CD14-positive monocyte (primary cell): ENCODE data around the gene CD63. TPM values are rescaled to one million over a fixed set of nuclear protein-coding genes. Genes with fewer than 3 reads are reported as not detected.

ENCODE experiments used
- DNase-seq, 3 donors: peaks; one replicate each; pipeline ENCODE4 v3.0.0-alpha.2; 2011 to 2022
- H2AFZ ChIP-seq: 2 replicates; pipeline ENCODE4 v1.6.0; 2012; ENCODE audit warnings: mild to moderate bottlenecking, low read depth, low read length, inconsistent platforms; ENCODE audit not compliant: insufficient read depth, poor library complexity, severe bottlenecking
- H3K27ac ChIP-seq, 2 donors: 1 replicate in 1 of 2; 2 replicates in 1 of 2; pipeline ENCODE4 v1.5.1; 2012 to 2013; ENCODE audit warnings: low read length in 2 of 2, control low read depth in 1 of 2, inconsistent platforms in 1 of 2, low read depth in 1 of 2, mild to moderate bottlenecking in 1 of 2
- H3K27me3 ChIP-seq, 2 donors: one replicate each; pipeline versions ENCODE4 v1.6.0 to v1.6.1; 2011 to 2013; ENCODE audit warnings: low read length in 2 of 2; ENCODE audit not compliant: control insufficient read depth in 2 of 2, insufficient read depth in 2 of 2
- H3K36me3 ChIP-seq, 2 donors: replicated peaks in 1 of 2; 1 replicate in 1 of 2; 2 replicates in 1 of 2; pipeline versions ENCODE4 v1.5.1 to v1.6.1; 2012 to 2013; ENCODE audit warnings: low read length in 2 of 2, control low read depth in 1 of 2, inconsistent platforms in 1 of 2, mild to moderate bottlenecking in 1 of 2; ENCODE audit not compliant: insufficient read depth in 2 of 2, control insufficient read depth in 1 of 2
- H3K4me1 ChIP-seq, 2 donors: 1 replicate in 1 of 2; 2 replicates in 1 of 2; pipeline versions ENCODE4 v1.5.1 to v1.6.1; 2012 to 2013; ENCODE audit warnings: low read length in 2 of 2, control low read depth in 1 of 2, inconsistent platforms in 1 of 2, mild to moderate bottlenecking in 1 of 2, moderate library complexity in 1 of 2; ENCODE audit not compliant: insufficient read depth in 2 of 2, control insufficient read depth in 1 of 2
- H3K4me2 ChIP-seq: replicated peaks from 2 replicates; pipeline ENCODE3; 2012; ENCODE audit warnings: low read length, moderate library complexity, mild to moderate bottlenecking; ENCODE audit not compliant: poor library complexity, severe bottlenecking; ENCODE audit errors: extremely low read depth
- H3K4me3 ChIP-seq, 3 experiments: fragments of 200-600 bp in 1 of 3; sonication (generic) in 1 of 3; replicated peaks in 1 of 3; 1 replicate in 2 of 3; 2 replicates in 1 of 3; pipeline ENCODE4 v1.5.1; 2011 to 2013; ENCODE audit warnings: low read length in 3 of 3, mild to moderate bottlenecking in 3 of 3, control low read depth in 2 of 3, low read depth in 2 of 3, inconsistent platforms in 1 of 3, moderate library complexity in 1 of 3
- H3K79me2 ChIP-seq: 2 replicates; pipeline ENCODE4 v1.6.0; 2012; ENCODE audit warnings: mild to moderate bottlenecking, control low read depth, inconsistent platforms, low read length, moderate library complexity; ENCODE audit not compliant: insufficient read depth
- H3K9ac ChIP-seq: 2 replicates; pipeline ENCODE4 v1.6.0; 2017; ENCODE audit warnings: low read length, mild to moderate bottlenecking; ENCODE audit not compliant: insufficient read depth, poor library complexity, severe bottlenecking
- H3K9me3 ChIP-seq, 2 donors: replicated peaks in 1 of 2; 1 replicate in 1 of 2; 2 replicates in 1 of 2; pipeline versions ENCODE4 v1.5.1 to v1.6.1; 2012 to 2013; ENCODE audit warnings: low read length in 2 of 2, control low read depth in 1 of 2; ENCODE audit not compliant: control insufficient read depth in 1 of 2, insufficient read depth in 1 of 2
- H4K20me1 ChIP-seq: 2 replicates; pipeline ENCODE4 v1.6.0; 2012; ENCODE audit warnings: mild to moderate bottlenecking, low read length, control low read depth, moderate library complexity; ENCODE audit not compliant: insufficient read depth
- H3K27ac Mint-ChIP-seq, 7 donors: one replicate each; pipeline ENCODE4 v1.8.0; 2020; ENCODE audit warnings: mild to moderate bottlenecking in 7 of 7, mixed read lengths in 7 of 7, moderate library complexity in 6 of 7, inconsistent platforms in 2 of 7
- H3K27me3 Mint-ChIP-seq, 3 donors: one replicate each; pipeline ENCODE4 v1.8.0; 2021 to 2022; ENCODE audit warnings: low read depth in 3 of 3, mild to moderate bottlenecking in 3 of 3, mixed read lengths in 3 of 3, moderate library complexity in 3 of 3, inconsistent platforms in 1 of 3
- H3K36me3 Mint-ChIP-seq, 2 donors: one replicate each; pipeline ENCODE4 v1.8.0; 2020; ENCODE audit warnings: mixed read lengths in 2 of 2, inconsistent platforms in 1 of 2, mild to moderate bottlenecking in 1 of 2
- H3K4me1 Mint-ChIP-seq: one replicate; pipeline ENCODE4 v1.8.0; 2020; ENCODE audit warnings: mild to moderate bottlenecking, mixed read lengths
- H3K4me3 Mint-ChIP-seq, 2 donors: one replicate each; pipeline ENCODE4 v1.8.0; 2020; ENCODE audit warnings: mild to moderate bottlenecking in 2 of 2, mixed read lengths in 2 of 2, moderate library complexity in 1 of 2
- H3K9me3 Mint-ChIP-seq, 7 donors: one replicate each; pipeline ENCODE4 v1.8.0; 2020 to 2022; ENCODE audit warnings: mixed read lengths in 7 of 7, mild to moderate bottlenecking in 6 of 7, moderate library complexity in 6 of 7, inconsistent platforms in 2 of 7
- WGBS: methylation state at CpG from one replicate; pipeline ENCODE4 v1.1.5; 2013; ENCODE audit warnings: missing lambda C conversion rate; ENCODE audit not compliant: insufficient coverage; 5-methylcytosine and 5-hydroxymethylcytosine counted together
- intact Hi-C, 2 donors: fragments of 100-400 bp; cut with micrococcal nuclease; formaldehyde crosslinking; loops; one replicate each; pipeline versions ENCODE4 v1.15.0 to v1.15.1; 2023
- polyA plus RNA-seq, 3 donors: library from polyadenylated mRNA; depleted of rRNA in 1 of 3; unstranded in 2 of 3; stranded (reverse) in 1 of 3; fragments of 300-500 nt in 2 of 3; fragments of >200 nt in 1 of 3; fragmentation: Illumina TruSeq in 2 of 3; gene quantifications; 1 replicate in 2 of 3; 2 replicates in 1 of 3; pipeline ENCODE4 v1.2.3, GENCODE V29; 2012 to 2021
- TF ChIP-seq, protein P1 (sequence below): fragments of 200-600 bp; IDR thresholded peaks from one replicate; pipeline ENCODE4 v1.8.0; 2022; ENCODE audit warnings: antibody characterized with exemption, mild to moderate bottlenecking

CD63 gene
- polyA plus RNA-seq, 3 donors: 336 to 1,099 (median 988) TPM

DNA sequence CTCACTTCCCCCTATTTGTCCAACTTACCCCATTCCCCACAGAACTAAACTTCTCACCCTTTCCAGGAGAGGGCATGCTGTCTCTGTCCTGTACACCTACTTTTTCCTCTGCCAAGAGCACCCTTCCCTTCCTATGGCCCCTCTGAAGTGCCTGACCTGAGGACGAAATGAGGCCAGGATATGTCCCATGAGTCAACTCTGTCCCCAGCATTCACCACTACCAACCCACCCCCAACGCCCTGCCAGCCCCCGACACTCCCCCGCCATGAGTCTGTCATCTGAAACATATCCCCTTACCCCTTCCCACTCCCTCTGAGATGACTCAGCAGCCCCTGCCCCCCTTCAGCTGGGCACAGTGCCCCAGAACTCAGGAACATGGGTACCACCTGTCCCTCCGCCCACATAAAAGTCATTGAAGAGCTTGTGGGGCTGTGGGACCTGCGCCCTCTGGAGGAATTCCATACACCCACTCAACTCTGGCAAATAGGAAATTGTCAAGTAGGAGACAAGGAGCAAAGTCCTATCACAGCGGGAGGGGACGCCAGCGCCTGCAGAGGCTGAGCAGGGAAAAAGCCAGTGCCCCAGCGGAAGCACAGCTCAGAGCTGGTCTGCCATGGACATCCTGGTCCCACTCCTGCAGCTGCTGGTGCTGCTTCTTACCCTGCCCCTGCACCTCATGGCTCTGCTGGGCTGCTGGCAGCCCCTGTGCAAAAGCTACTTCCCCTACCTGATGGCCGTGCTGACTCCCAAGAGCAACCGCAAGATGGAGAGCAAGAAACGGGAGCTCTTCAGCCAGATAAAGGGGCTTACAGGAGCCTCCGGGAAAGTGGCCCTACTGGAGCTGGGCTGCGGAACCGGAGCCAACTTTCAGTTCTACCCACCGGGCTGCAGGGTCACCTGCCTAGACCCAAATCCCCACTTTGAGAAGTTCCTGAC is 47.4 kb downstream of the CD63 start:
- peak overlapping the region; percentile 79 for H2AFZ ChIP-seq
- intact Hi-C loops: loop anchor here in 1 of 2 donors (5.0 kb wide), 1 partner anchor 36 kb away; the partner anchor contains the start of gene BLOC1S1

DNA sequence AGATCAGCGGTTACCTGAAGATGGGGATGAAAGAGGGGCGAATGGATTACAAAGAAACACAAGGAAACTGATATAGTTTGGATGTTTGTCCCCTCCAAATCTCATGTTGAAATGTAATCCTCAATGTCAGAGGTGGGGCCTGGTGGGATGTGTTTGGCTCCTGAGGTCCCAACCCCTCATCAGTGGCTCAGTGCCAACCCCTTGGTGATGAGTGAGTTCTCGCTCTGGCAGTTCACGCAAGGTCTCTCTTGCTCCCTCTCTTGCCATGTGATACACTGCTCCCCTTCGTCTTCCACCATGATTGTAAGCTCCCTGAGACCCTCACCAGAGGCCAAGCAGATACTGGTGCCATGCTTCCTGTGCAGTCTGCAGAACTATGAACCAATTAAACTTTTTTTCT is 49.1 kb downstream of the CD63 start:
- H3K79me2 ChIP-seq: no peaks in the 10 kb centered on the region
- intact Hi-C loops: loop anchor here in 1 of 2 donors (5.0 kb wide), 2 partner anchors 37 to 38 kb away; partner anchors contain the start of gene BLOC1S1
- Mint-ChIP-seq H3K27ac (no peak overlapping the region), H3K4me1 (peaks cover 55% of the 10 kb centered on the region), H3K9me3 (peaks cover 0 to 7% (median 0%) of the 10 kb centered on the region in 7 donors), H3K27me3 (peaks cover 3 to 6% (median 4%) of the 10 kb centered on the region in 3 donors), H3K36me3 (no peaks in the 10 kb centered on the region), H3K4me3 (no peak overlapping the region)
- H3K9ac ChIP-seq: no peak overlapping the region
- no peak overlapping the region for H3K4me2 ChIP-seq
- H4K20me1 ChIP-seq: no peaks in the 10 kb centered on the region
- H3K4me1 ChIP-seq: peaks cover 42 to 53% of the 10 kb centered on the region in 2 donors
- H2AFZ ChIP-seq: no peak overlapping the region
- no peak overlapping the region for H3K27ac ChIP-seq
- no peaks in the 10 kb centered on the region for H3K27me3 ChIP-seq
- TF ChIP-seq, protein P1, sequence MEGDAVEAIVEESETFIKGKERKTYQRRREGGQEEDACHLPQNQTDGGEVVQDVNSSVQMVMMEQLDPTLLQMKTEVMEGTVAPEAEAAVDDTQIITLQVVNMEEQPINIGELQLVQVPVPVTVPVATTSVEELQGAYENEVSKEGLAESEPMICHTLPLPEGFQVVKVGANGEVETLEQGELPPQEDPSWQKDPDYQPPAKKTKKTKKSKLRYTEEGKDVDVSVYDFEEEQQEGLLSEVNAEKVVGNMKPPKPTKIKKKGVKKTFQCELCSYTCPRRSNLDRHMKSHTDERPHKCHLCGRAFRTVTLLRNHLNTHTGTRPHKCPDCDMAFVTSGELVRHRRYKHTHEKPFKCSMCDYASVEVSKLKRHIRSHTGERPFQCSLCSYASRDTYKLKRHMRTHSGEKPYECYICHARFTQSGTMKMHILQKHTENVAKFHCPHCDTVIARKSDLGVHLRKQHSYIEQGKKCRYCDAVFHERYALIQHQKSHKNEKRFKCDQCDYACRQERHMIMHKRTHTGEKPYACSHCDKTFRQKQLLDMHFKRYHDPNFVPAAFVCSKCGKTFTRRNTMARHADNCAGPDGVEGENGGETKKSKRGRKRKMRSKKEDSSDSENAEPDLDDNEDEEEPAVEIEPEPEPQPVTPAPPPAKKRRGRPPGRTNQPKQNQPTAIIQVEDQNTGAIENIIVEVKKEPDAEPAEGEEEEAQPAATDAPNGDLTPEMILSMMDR: no peak
- no peaks in the 10 kb centered on the region for H3K9me3 ChIP-seq
- 97% methylated on average over 4 of the region's 5 CpGs for WGBS
- H3K4me3 ChIP-seq: no peak overlapping the region
- DNase-seq: no peak
- no peaks in the 10 kb centered on the region for H3K36me3 ChIP-seq

More for the DNA sequence above, 47.4 kb downstream of the CD63 start:
- TF ChIP-seq, protein P1: peak; percentile 36
- Histone ChIP-seq H3K4me1 (peaks cover 28 to 36% of the 10 kb centered on the region in 2 donors), H3K9me3 (no peaks in the 10 kb centered on the region), H3K27ac (no peak overlapping the region), H3K79me2 (no peaks in the 10 kb centered on the region), H3K36me3 (no peaks in the 10 kb centered on the region), H4K20me1 (no peaks in the 10 kb centered on the region), H3K4me2 (peak overlapping the region; percentile 67), H3K27me3 (no peaks in the 10 kb centered on the region), H3K4me3 (peak overlapping the region; percentile 1 to 60 (median 31)), H3K9ac (peak overlapping the region; percentile 17)
- peaks cover 0 to 5% of the 10 kb centered on the region in 2 donors for H3K36me3 Mint-ChIP-seq
- H3K4me1 Mint-ChIP-seq: peaks cover 38% of the 10 kb centered on the region
- 15% methylated on average over 12 of the region's 17 CpGs for WGBS
- no peaks in the 10 kb centered on the region for H3K9me3 Mint-ChIP-seq
- peak; percentile 17 to 47 (median 34) for DNase-seq
- H3K4me3 Mint-ChIP-seq: peak overlapping the region; percentile 72 to 93
- peak overlapping the region in 4 of 7 donors; percentile 26 to 85 (median 72) for H3K27ac Mint-ChIP-seq
- H3K27me3 Mint-ChIP-seq: peaks cover 4 to 7% (median 4%) of the 10 kb centered on the region in 3 donors
